Neutrophil (primary cell): ENCODE measurements around the gene CDCA4.
"Not testable (repeated sequence)": the region's sequence is repeated elsewhere in the genome, so short reads cannot be mapped to it uniquely, and the experiment has no call there.

ENCODE experiments used
- H3K27ac ChIP-seq: fragments of 200-600 bp; sonication (generic); 2 replicates; pipeline ENCODE4 v1.5.1; 2016; ENCODE audit warnings: mild to moderate bottlenecking, moderate library complexity
- H3K27me3 ChIP-seq: fragments of 200-600 bp; sonication (generic); 2 replicates; pipeline ENCODE4 v1.6.0; 2016; ENCODE audit warnings: mild to moderate bottlenecking
- H3K36me3 ChIP-seq: fragments of 200-600 bp; sonication (generic); 2 replicates; pipeline ENCODE4 v1.5.1; 2017
- H3K4me1 ChIP-seq, 2 experiments: fragments of 200-600 bp in 1 of 2; sonication (generic) in 1 of 2; 1 replicate in 1 of 2; 2 replicates in 1 of 2; pipeline versions ENCODE4 v1.5.1 to v1.6.1; 2013 to 2016; ENCODE audit warnings: low read depth in 1 of 2, low read length in 1 of 2, mild to moderate bottlenecking in 1 of 2, moderate library complexity in 1 of 2; ENCODE audit not compliant: control insufficient read depth in 1 of 2, insufficient read depth in 1 of 2
- H3K4me3 ChIP-seq, 2 experiments: fragments of 200-600 bp in 1 of 2; sonication (generic) in 1 of 2; 1 replicate in 1 of 2; 2 replicates in 1 of 2; pipeline ENCODE4 v1.5.1; 2013 to 2016; ENCODE audit warnings: low read depth in 1 of 2, low read length in 1 of 2, mild to moderate bottlenecking in 1 of 2, moderate library complexity in 1 of 2
- H3K9me3 ChIP-seq: fragments of 200-600 bp; sonication (generic); 2 replicates; pipeline ENCODE4 v1.5.1; 2016
- CTCF ChIP-seq: fragments of 200-600 bp; sonication (generic); IDR thresholded peaks from 2 replicates; pipeline ENCODE4 v1.5.1; 2016; ENCODE audit warnings: antibody characterized with exemption

Gene CDCA4

DNA sequence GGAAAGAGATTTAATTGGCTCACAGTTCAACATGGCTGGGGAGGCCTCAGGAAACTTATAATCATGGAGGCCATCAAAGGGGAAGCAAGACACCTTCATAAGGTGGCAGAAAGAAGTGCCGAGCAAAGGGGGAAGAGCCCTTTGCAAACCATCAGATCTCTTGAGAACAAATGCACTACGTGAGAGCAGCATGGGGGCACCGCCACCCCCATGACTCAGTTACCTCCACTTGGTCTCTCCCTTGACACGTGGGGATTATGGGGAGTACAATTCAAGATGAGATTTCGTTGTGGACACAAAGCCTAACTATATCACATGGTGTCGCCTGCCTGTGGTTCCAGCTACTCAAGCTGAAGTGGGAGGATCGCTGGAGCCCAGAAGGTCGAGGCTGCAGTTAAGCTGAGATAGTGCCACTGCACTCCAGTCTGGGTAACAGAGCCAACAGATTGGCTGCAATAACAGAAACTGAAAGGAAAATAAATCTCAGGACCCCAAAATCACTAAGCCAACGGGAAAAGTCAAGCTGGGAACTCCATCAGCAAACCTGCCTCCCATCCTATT is 10.0 kb upstream of the CDCA4 start:
- no peaks in the 10 kb centered on the region for H3K27me3 ChIP-seq
- H3K27ac ChIP-seq, result no peak overlapping the region
- H3K9me3 ChIP-seq, result no peaks in the 10 kb centered on the region
- H3K4me3 ChIP-seq, result no peak overlapping the region
- H3K36me3 ChIP-seq, result no peaks in the 10 kb centered on the region
- TF ChIP-seq CTCF, result no peak
- peaks cover 4% of the 10 kb centered on the region in 2 experiments for H3K4me1 ChIP-seq

- no peaks in the 10 kb centered on the region for H3K36me3 ChIP-seq
- no peaks in the 10 kb centered on the region for H3K27me3 ChIP-seq
- no peak overlapping the region for H3K27ac ChIP-seq
- no peak overlapping the region for H3K4me3 ChIP-seq
- no peak for TF ChIP-seq CTCF
- H3K9me3 ChIP-seq, result no peaks in the 10 kb centered on the region
- H3K4me1 ChIP-seq, result peaks cover 4% of the 10 kb centered on the region in 2 experiments
Observed at GRCh38 chr14:105030194-105030593, 9.3 kb upstream of the CDCA4 start.

GRCh38 chr14:105029402-105029801 is 8.5 kb upstream of the CDCA4 start:
- no peak for TF ChIP-seq CTCF
- no peaks in the 10 kb centered on the region for H3K27me3 ChIP-seq
- no peaks in the 10 kb centered on the region for H3K36me3 ChIP-seq
- H3K27ac ChIP-seq, result no peak overlapping the region
- H3K4me1 ChIP-seq, result peaks cover 4% of the 10 kb centered on the region in 2 experiments
- H3K9me3 ChIP-seq, result no peaks in the 10 kb centered on the region
- no peak overlapping the region for H3K4me3 ChIP-seq

DNA sequence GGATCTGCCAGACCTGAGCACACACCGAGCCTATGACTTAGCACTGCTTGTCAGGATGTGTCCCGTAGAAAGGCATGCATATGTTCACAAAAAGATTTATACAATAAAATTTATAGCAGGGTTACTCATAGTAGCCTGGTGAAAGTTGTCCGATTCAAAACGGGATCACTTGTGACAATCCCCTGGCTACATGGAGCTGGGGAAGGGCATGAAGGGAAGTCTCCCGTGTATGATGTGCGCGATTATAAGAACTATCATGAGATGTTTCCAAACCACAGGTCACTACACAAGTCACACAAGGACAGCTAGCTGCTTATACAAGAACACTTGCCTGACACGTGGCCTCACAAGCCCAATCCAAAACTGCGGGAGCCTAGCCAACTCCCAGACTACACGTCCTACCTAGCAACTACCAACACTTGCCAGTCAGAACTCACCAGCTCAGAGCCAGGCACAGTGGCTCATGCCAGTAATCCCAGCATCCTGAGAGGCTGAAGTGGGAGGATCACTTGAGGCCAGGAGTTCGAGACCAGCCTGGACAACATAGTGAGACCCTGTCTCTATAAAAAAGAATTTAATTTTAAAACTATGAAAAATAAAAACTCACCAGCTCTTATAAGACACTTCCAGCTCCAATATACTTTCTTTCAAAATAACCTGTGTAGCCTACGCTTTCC is 7.5 kb upstream of the CDCA4 start:
- no peaks in the 10 kb centered on the region for H3K36me3 ChIP-seq
- H3K27me3 ChIP-seq, result no peaks in the 10 kb centered on the region
- no peak for TF ChIP-seq CTCF
- H3K4me3 ChIP-seq, result no peak overlapping the region
- no peak overlapping the region for H3K27ac ChIP-seq
- no peaks in the 10 kb centered on the region for H3K9me3 ChIP-seq
- peaks cover 4% of the 10 kb centered on the region in 2 experiments for H3K4me1 ChIP-seq

- H3K27me3 ChIP-seq, H3K4me1 ChIP-seq, H3K4me3 ChIP-seq, H3K27ac ChIP-seq, H3K9me3 ChIP-seq, H3K36me3 ChIP-seq: not testable (repeated sequence)
Observed at GRCh38 chr14:105027718-105028117, 6.8 kb upstream of the CDCA4 start.

GRCh38 chr14:105026802-105027563 is 6.1 kb upstream of the CDCA4 start:
- Histone ChIP-seq H3K4me3 (no peak overlapping the region), H3K27ac (no peak overlapping the region), H3K4me1 (peaks cover 0 to 2% of the 10 kb centered on the region in 2 experiments), H3K36me3 (no peaks in the 10 kb centered on the region), H3K9me3 (no peaks in the 10 kb centered on the region), H3K27me3 (no peaks in the 10 kb centered on the region)
- no peak for TF ChIP-seq CTCF
